ENCODE data around the gene ABAT.

DNA sequence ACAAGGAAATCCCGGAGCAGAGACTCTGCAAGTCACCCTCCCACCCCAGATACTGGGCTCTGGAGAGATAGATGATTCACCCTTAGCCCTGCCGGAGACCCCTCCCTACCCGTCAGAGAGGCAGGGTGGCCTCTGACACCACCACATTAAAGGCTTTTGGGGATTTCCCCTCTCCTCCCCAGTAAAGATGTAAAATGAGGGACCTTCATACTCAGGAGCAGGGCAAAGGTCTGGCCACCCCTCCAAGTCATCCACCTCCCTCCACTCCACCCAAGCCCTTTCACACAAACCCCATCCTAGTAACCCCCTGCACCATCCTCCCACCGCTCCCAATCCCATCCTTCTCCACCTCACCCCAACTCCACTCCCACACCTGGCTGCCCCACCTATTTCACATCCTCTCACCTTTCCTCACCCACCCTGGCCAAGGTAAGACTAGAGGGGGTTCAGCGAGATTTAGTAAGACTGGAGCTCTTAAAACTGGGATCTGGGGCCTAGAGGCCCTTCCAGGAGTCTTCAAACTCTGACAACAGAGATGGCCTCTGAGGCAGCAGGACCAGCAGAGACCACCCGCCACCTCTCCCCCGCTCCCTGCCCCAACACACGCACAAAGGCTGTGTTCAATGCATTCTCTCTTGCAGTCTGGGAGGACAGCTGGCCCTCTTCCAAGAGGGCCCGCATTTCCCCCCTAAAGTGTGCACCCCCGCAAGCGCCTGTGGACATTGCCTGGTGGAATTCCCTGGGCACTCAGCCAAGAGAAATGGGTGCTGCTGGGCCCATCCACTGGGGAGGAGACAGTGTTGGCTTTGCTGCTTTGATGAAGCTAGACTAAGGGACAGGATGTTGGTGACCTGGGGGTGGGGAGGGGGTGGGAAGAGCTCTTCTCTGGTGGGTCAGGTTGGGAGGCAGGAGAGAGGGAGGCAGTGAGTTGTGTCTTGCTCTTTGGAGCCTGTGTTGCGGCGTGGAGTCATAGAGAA lies 1.1 kb downstream of the ABAT start:
- TF ChIP-seq, protein P1, sequence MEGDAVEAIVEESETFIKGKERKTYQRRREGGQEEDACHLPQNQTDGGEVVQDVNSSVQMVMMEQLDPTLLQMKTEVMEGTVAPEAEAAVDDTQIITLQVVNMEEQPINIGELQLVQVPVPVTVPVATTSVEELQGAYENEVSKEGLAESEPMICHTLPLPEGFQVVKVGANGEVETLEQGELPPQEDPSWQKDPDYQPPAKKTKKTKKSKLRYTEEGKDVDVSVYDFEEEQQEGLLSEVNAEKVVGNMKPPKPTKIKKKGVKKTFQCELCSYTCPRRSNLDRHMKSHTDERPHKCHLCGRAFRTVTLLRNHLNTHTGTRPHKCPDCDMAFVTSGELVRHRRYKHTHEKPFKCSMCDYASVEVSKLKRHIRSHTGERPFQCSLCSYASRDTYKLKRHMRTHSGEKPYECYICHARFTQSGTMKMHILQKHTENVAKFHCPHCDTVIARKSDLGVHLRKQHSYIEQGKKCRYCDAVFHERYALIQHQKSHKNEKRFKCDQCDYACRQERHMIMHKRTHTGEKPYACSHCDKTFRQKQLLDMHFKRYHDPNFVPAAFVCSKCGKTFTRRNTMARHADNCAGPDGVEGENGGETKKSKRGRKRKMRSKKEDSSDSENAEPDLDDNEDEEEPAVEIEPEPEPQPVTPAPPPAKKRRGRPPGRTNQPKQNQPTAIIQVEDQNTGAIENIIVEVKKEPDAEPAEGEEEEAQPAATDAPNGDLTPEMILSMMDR (IDR thresholded peaks at IDR 0.05 in 2 of 3, conservative IDR thresholded peaks at IDR 0.05 in 1 of 3; ENCODE audit: borderline replicate concordance in 1 of 3, insufficient read depth in 1 of 3, low read depth in 2 of 3, low read length in 2 of 3) = no peak
- TF ChIP-seq, protein P2, sequence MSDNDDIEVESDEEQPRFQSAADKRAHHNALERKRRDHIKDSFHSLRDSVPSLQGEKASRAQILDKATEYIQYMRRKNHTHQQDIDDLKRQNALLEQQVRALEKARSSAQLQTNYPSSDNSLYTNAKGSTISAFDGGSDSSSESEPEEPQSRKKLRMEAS (IDR thresholded peaks at IDR 0.05) = no peak
- no peak for TF ChIP-seq SP1 (IDR thresholded peaks at IDR 0.05; ENCODE audit: low read depth)
